Breast epithelium (tissue), 4 donors: Measurements from ENCODE around the gene SLIT1. TPM values are rescaled to one million over a fixed set of nuclear protein-coding genes. Genes with fewer than 3 reads are reported as not detected.

Source experiments
- DNase-seq, 2 donors: peaks; one replicate each; pipeline ENCODE4 v3.0.0-alpha.2; 2019; ENCODE audit warnings: low spot score in 2 of 2
- H3K27ac ChIP-seq, 2 donors: fragments of 200-600 bp; sonication (generic) in 1 of 2; one replicate each; pipeline ENCODE4 v1.5.1; 2016 to 2019; ENCODE audit warnings: mild to moderate bottlenecking in 1 of 2
- H3K27me3 ChIP-seq, 2 donors: fragments of 200-600 bp; sonication (generic) in 1 of 2; one replicate each; pipeline versions ENCODE4 v1.5.1 to v1.6.0; 2017 to 2019; ENCODE audit warnings: control low read depth in 1 of 2, mild to moderate bottlenecking in 1 of 2
- H3K36me3 ChIP-seq: fragments of 200-600 bp; one replicate; pipeline ENCODE4 v1.5.1; 2019
- H3K4me1 ChIP-seq, 2 donors: fragments of 200-600 bp; sonication (generic); one replicate each; pipeline ENCODE4 v1.5.1; 2016 to 2019; ENCODE audit warnings: control low read depth in 1 of 2
- H3K4me3 ChIP-seq, 3 donors: fragments of 200-600 bp; sonication (generic); 1 replicate in 2 of 3; 2 replicates in 1 of 3; pipeline ENCODE4 v1.5.1; 2016 to 2019; ENCODE audit warnings: mild to moderate bottlenecking in 3 of 3, moderate library complexity in 2 of 3
- H3K9me3 ChIP-seq, 2 donors: fragments of 200-600 bp; sonication (generic) in 1 of 2; one replicate each; pipeline ENCODE4 v1.5.1; 2016 to 2019; ENCODE audit warnings: control low read depth in 1 of 2
- POLR2A ChIP-seq: fragments of 450-650 bp; IDR thresholded peaks from one replicate; pipeline ENCODE4 v1.6.1; 2016; ENCODE audit warnings: antibody characterized with exemption, mild to moderate bottlenecking, moderate library complexity
- POLR2AphosphoS5 ChIP-seq, 3 donors: sonication (generic); formaldehyde crosslinking; IDR thresholded peaks; one replicate each; pipeline ENCODE4 v1.6.1; 2017; ENCODE audit warnings: antibody characterized with exemption in 3 of 3
- intact Hi-C: fragments of 100-400 bp; cut with DNase I; formaldehyde crosslinking; loops from one replicate; pipeline ENCODE4 v1.15.1; 2023; ENCODE audit warnings: low total_unique reads
- total RNA-seq, 3 donors: library from RNA; depleted of rRNA; stranded (reverse); fragments of >200 nt; gene quantifications; one replicate each; pipeline ENCODE4 v1.1.0, GENCODE V29; 2016
- TF ChIP-seq, protein P1 (sequence below), 3 donors: fragments of 450-650 bp; IDR thresholded peaks; one replicate each; pipeline ENCODE4 v1.5.1; 2016 to 2017; ENCODE audit warnings: antibody characterized with exemption in 3 of 3, mild to moderate bottlenecking in 3 of 3, moderate library complexity in 3 of 3

SLIT1 gene
- total RNA-seq, 3 donors from 2014 or later = under 0.01 to 0.44 (median 0.16) TPM

- H3K27me3 ChIP-seq = no peaks in the 10 kb centered on the region
- intact Hi-C loops = no loop called here
- no peak for DNase-seq
- H3K9me3 ChIP-seq = no peaks in the 10 kb centered on the region
- H3K36me3 ChIP-seq = no peaks in the 10 kb centered on the region
- H3K4me1 ChIP-seq = no peaks in the 10 kb centered on the region
- TF ChIP-seq POLR2AphosphoS5 (IDR thresholded peaks at IDR 0.05) (no peak), POLR2A (no peak)
- TF ChIP-seq, protein P1, sequence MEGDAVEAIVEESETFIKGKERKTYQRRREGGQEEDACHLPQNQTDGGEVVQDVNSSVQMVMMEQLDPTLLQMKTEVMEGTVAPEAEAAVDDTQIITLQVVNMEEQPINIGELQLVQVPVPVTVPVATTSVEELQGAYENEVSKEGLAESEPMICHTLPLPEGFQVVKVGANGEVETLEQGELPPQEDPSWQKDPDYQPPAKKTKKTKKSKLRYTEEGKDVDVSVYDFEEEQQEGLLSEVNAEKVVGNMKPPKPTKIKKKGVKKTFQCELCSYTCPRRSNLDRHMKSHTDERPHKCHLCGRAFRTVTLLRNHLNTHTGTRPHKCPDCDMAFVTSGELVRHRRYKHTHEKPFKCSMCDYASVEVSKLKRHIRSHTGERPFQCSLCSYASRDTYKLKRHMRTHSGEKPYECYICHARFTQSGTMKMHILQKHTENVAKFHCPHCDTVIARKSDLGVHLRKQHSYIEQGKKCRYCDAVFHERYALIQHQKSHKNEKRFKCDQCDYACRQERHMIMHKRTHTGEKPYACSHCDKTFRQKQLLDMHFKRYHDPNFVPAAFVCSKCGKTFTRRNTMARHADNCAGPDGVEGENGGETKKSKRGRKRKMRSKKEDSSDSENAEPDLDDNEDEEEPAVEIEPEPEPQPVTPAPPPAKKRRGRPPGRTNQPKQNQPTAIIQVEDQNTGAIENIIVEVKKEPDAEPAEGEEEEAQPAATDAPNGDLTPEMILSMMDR (IDR thresholded peaks at IDR 0.05) = no peak
- H3K27ac ChIP-seq = no peak overlapping the region
- H3K4me3 ChIP-seq = no peak overlapping the region
Measured at GRCh38 chr10:97138174-97138573, 47.6 kb downstream of the SLIT1 start.

DNA sequence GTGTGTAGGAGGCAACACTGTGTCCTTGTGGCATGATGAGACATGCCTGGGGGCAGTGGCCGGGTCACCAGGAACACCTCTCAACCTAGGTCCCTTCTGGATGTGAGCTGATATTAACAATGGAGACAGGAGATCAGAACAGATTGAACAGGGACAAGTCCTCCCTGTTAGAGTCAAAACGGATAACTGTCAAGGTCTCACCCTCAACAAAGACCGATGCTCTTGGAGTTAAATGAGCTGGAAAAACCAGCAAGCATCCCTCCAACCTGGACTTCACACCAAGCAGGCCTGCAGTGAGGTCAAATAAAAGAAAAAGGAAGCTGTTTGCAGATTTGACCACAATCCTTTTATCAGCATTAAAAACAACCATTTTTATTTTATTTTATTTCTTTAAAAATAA, 49.0 kb downstream of the SLIT1 start:
- H3K27me3 ChIP-seq = no peaks in the 10 kb centered on the region
- no peaks in the 10 kb centered on the region for H3K9me3 ChIP-seq
- H3K27ac ChIP-seq = no peak overlapping the region
- DNase-seq = no peak
- no peaks in the 10 kb centered on the region for H3K4me1 ChIP-seq
- intact Hi-C loops = no loop called here
- no peaks in the 10 kb centered on the region for H3K36me3 ChIP-seq
- TF ChIP-seq, protein P1 (IDR thresholded peaks at IDR 0.05) = no peak
- TF ChIP-seq POLR2AphosphoS5 (IDR thresholded peaks at IDR 0.05) = no peak
- no peak for TF ChIP-seq POLR2A
- no peak overlapping the region for H3K4me3 ChIP-seq

DNA sequence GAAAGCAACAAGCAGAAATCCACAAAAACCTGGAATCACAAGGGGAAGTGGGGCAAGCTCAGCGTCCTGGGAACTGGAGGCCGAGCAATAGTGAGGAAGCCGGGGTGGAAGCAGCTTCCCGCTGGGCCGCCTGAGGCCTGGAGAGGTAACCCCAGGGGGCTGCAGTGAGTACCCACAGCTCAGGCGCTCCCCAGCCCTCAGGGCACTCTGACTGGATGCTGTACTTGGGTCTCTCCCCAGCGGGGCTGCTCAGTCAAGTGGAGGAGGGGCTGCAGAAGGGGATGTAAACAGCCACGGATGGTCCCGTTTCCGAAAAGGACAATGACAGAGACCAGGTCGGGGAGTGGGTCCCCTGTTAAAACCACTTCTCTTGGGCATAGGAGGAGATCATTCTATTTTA, 50.3 kb downstream of the SLIT1 start:
- no peaks in the 10 kb centered on the region for H3K9me3 ChIP-seq
- H3K4me1 ChIP-seq = no peaks in the 10 kb centered on the region
- no peak for TF ChIP-seq POLR2AphosphoS5 (IDR thresholded peaks at IDR 0.05)
- TF ChIP-seq POLR2A = no peak
- TF ChIP-seq, protein P1 (IDR thresholded peaks at IDR 0.05) = no peak
- H3K27me3 ChIP-seq = no peaks in the 10 kb centered on the region
- intact Hi-C loops = no loop called here
- H3K27ac ChIP-seq = no peak overlapping the region
- no peaks in the 10 kb centered on the region for H3K36me3 ChIP-seq
- no peak overlapping the region for H3K4me3 ChIP-seq
- DNase-seq = no peak

GRCh38 chr10:97134983-97135382, 50.8 kb downstream of the SLIT1 start:
- intact Hi-C loops = no loop called here
- Histone ChIP-seq H3K9me3 (no peaks in the 10 kb centered on the region), H3K4me1 (no peaks in the 10 kb centered on the region), H3K27ac (no peak overlapping the region), H3K36me3 (no peaks in the 10 kb centered on the region), H3K4me3 (no peak overlapping the region), H3K27me3 (no peaks in the 10 kb centered on the region)
- TF ChIP-seq POLR2A (no peak), POLR2AphosphoS5 (IDR thresholded peaks at IDR 0.05) (no peak)
- DNase-seq = no peak

DNA sequence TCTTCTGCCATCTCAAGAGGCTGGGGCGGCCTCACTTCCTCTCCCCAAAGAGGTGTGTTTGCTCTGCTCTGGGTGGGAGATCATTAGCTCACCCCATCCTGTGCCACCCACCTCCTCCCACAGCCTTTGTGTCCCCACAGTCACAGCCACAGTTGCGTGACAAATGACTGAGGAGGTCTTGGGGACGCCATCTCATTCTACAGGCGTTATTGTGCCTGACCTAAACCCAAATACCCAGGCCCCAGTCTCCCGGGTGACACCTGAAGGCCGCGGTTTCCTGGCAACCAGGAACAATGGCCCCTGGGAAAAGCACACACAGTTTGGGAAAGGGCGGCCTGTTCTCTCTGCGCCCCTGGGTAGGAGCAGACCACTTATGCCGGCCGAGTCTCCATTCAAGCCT, 51.6 kb downstream of the SLIT1 start:
- H3K27ac ChIP-seq = no peak overlapping the region
- H3K4me1 ChIP-seq = no peaks in the 10 kb centered on the region
- no peaks in the 10 kb centered on the region for H3K36me3 ChIP-seq
- H3K27me3 ChIP-seq = no peaks in the 10 kb centered on the region
- H3K9me3 ChIP-seq = no peaks in the 10 kb centered on the region
- H3K4me3 ChIP-seq = no peak overlapping the region
- no peak for DNase-seq
- intact Hi-C loops = no loop called here
- TF ChIP-seq, protein P1 (IDR thresholded peaks at IDR 0.05) = no peak

DNA sequence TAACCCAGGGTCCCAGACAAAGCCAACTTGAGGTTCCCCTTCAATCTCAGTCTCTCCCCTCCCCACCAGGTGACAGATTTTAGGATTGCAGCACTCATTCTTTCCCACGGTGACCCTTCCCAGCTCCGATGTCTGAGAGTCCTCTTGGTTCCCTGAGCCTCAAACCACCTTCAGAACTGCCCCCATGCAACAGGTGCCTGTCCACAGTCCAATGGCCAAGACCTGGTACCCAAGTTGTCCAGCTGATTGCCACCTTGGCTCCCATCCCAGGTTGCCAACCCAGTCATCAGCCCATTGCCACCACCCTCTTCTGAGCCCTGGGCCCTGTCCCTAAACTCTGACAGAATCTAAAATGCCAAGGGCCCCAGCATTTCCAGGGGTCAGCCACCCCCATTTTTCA, 53.5 kb downstream of the SLIT1 start:
- no peaks in the 10 kb centered on the region for H3K4me1 ChIP-seq
- no peaks in the 10 kb centered on the region for H3K27me3 ChIP-seq
- no peak overlapping the region for H3K4me3 ChIP-seq
- no peak for DNase-seq
- intact Hi-C loops = loop anchor here (1.0 kb wide), 1 partner anchor 22 kb away; no protein-coding TSS in a partner anchor
- TF ChIP-seq POLR2A (no peak), POLR2AphosphoS5 (IDR thresholded peaks at IDR 0.05) (no peak)
- TF ChIP-seq, protein P1 (IDR thresholded peaks at IDR 0.05) = no peak
- no peaks in the 10 kb centered on the region for H3K9me3 ChIP-seq
- no peaks in the 10 kb centered on the region for H3K36me3 ChIP-seq
- no peak overlapping the region for H3K27ac ChIP-seq
